Astrocyte of the spinal cord (primary cell): ENCODE results near the gene TSPAN33.

Source experiments
- DNase-seq: peaks from one replicate; pipeline ENCODE4 v3.0.0; 2011; ENCODE audit warnings: low read depth, low spot score
- H3K4me3 ChIP-seq: 2 replicates; pipeline ENCODE4 v1.5.1; 2011; ENCODE audit warnings: low read depth, mild to moderate bottlenecking, low read length, moderate library complexity
- in situ Hi-C: cut with HindIII; loops from 2 replicates; pipeline ENCODE4 v1.10.0; 2017; ENCODE audit warnings: low sequenced_read_pairs
- TF ChIP-seq, protein P1 (sequence below): IDR thresholded peaks from 2 replicates; pipeline ENCODE4 v1.5.1; 2012; ENCODE audit warnings: low read depth, mild to moderate bottlenecking, low read length, inconsistent platforms

Gene TSPAN33

DNA sequence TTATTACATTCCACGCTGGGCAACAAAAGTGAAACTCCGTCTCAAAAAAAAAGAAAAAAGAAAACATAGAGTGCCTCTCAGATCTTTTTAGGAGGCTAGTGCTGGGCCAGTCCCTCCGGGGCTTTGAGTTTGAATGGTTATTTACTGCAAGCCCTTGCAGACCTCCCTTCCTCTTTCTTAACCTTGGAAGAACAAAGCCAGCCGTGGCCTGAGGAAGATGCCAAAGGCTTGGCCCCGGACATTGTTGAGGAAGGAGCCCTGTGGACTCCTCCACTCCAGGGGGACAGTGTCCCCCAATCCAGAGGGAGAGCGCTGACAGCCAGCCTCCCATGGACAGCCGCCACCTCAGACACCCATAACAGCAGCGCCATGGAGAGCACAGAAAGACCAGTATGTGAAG, 5.0 kb downstream of the TSPAN33 start:
- no peak for DNase-seq
- in situ Hi-C loops: no loop called here
- H3K4me3 ChIP-seq: no peak overlapping the region
- TF ChIP-seq, protein P1, sequence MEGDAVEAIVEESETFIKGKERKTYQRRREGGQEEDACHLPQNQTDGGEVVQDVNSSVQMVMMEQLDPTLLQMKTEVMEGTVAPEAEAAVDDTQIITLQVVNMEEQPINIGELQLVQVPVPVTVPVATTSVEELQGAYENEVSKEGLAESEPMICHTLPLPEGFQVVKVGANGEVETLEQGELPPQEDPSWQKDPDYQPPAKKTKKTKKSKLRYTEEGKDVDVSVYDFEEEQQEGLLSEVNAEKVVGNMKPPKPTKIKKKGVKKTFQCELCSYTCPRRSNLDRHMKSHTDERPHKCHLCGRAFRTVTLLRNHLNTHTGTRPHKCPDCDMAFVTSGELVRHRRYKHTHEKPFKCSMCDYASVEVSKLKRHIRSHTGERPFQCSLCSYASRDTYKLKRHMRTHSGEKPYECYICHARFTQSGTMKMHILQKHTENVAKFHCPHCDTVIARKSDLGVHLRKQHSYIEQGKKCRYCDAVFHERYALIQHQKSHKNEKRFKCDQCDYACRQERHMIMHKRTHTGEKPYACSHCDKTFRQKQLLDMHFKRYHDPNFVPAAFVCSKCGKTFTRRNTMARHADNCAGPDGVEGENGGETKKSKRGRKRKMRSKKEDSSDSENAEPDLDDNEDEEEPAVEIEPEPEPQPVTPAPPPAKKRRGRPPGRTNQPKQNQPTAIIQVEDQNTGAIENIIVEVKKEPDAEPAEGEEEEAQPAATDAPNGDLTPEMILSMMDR: no peak

DNA sequence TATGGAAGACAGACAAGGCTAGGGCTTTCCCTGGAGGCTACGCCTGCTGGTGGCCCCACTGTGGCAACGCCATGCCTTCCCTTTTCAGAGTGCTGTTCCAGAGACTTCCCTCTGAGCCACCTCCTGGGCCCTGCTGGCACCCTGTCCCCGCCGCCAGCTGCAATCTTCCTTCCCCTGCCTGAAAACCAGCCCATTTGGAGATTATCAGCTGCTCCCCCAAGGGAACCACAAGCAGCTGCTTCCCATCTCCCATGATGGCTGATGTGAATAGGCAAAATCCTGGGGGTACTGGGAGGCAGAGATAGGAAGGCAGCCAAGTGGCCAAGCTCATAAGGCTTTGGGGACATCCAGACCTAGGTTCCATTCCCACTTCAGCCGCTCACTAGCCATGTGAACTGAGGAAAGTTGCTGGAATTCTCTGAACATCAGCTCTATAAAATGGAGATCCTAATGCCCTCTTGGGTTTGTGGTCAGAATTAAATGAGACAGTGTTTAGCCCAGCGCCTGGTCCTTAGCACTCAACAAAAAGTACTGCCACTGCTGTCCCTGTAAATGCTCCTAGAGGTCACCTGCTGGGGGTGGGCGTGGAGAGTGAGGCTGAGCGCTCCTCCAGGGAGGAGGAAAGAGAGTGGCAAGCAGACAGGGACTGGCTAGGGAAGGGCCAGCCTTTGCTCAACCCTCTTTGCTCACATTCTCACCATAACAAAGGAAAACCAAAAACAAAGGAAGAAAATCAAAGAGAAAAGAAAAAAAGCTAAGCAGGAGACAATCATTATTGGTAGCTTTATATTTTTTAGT, 5.9 kb downstream of the TSPAN33 start:
- no peak for DNase-seq
- in situ Hi-C loops: no loop called here
- no peak overlapping the region for H3K4me3 ChIP-seq
- TF ChIP-seq, protein P1: no peak

DNA sequence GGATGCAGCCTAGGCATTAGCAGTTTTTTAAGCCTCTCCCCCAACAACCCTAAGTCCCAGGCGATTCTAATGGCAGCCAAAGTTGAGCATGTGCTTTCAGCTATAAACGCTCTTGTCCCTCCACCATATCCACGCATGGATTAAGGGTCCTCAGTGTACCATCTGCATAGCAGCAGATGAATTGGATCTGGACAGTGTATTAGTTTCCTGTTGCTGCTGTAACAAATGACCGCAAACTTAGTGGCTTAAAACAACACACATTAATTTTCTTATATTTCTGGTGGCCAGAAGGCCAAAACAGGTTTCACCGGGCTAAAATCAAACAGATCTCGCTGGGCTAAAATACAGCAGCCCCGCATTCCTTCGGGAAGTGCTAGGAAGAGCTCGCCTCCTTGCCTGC, 13.1 kb downstream of the TSPAN33 start:
- TF ChIP-seq, protein P1: no peak
- DNase-seq: no peak
- in situ Hi-C loops: no loop called here
- H3K4me3 ChIP-seq: no peak overlapping the region

DNA sequence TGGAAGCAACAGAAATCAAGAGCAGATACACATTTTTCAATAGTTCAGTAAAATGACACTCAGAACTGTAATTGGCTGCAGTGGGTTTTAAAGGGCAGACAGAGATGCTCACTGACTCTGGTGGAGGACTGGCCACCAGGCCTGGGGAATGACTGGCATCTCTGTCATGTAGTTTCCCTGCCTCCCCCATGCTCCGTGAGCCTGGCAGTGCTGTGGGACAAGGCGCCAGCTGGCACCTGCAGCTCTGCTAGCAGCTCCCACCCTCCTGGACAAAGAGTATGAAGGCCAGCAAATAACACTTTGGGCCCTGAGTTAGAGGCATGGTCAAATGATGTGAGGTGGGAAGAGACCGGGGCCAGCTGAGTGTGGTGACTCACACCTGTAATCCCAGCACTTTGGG, 15.0 kb downstream of the TSPAN33 start:
- DNase-seq: no peak
- TF ChIP-seq, protein P1: no peak
- in situ Hi-C loops: no loop called here

DNA sequence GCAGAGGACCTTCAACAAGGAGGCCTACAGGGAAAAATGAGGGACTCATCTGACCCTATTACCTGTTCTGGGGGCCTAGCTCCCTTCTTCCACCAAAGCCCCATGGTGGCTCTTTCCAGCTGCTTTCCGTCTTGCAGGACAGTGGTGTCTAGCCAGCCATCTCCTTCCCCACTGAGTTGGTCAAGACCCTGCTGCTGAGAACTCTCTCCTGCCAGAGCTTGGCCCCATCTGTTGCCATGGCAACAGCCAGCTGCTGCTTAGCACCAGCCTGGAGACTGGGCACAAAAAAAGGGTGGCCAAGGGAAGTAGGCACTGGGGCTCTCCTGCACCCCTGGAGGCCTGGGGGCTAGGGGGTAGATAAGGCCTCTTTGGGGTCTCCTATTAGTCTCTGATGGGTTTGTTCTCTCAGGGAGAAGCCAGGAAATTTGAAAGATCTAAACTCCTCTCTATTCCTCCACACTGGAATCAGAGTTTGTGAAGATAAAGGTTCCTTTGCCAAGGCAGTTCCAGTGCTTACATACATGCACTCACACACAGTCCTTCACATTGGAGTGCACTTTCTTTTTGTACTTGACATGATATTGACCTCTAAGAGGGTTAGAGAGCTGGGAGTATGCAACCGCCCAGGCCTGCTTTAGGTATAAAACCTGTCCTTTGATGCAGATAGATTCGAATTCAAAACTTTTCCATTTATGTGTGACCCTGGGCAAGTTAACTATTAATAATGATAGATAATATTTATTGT, 15.8 kb downstream of the TSPAN33 start:
- DNase-seq: no peak
- no peak overlapping the region for H3K4me3 ChIP-seq
- in situ Hi-C loops: no loop called here
- TF ChIP-seq, protein P1: no peak

More for the DNA sequence above, 15.0 kb downstream of the TSPAN33 start:
- H3K4me3 ChIP-seq: no peak overlapping the region

DNA sequence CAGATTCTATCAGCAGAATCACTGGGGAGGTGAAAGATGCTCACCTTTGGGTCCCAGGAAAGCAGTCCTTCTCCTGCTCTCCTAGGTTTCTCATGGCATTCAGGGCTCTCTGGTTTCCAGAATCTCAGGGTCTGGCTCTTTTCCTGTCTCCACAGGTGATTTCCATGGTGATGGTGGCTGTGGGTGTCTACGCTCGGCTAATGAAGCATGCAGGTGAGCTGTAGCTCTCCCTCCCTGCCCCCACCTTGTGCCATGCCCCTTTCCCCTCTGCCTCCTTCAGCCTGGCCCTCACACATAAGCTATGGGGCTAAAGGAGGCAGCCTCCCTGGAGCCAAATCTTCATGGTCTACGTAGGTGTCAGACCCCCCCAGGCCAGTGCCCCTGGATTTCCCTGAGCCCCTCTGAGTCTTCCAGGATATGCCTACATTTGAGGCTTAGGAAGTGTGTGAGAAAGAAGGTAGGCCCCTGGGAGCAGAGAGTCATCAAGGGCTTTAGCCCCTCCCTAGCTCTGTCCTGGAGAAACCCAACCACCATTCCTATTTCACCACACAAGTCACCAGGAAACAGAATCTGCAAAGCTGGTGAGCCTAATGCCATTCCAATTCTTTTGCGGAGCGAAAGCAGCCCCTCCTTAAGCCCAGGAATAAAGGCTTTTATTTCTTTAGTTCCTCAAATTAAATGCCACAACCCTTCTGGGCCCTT, 17.2 kb downstream of the TSPAN33 start:
- in situ Hi-C loops: no loop called here
- no peak overlapping the region for H3K4me3 ChIP-seq
- TF ChIP-seq, protein P1: no peak
- no peak for DNase-seq
